ENCODE results near the gene SLC38A2. TPM values are rescaled to one million over a fixed set of nuclear protein-coding genes. Genes with fewer than 3 reads are reported as not detected.
A peak's percentile ranks its signal among the peaks of the same experiment; 100 is the strongest.

Gene SLC38A2
- total RNA-seq, 1 donor from 2014 or later, result 421 TPM

DNA sequence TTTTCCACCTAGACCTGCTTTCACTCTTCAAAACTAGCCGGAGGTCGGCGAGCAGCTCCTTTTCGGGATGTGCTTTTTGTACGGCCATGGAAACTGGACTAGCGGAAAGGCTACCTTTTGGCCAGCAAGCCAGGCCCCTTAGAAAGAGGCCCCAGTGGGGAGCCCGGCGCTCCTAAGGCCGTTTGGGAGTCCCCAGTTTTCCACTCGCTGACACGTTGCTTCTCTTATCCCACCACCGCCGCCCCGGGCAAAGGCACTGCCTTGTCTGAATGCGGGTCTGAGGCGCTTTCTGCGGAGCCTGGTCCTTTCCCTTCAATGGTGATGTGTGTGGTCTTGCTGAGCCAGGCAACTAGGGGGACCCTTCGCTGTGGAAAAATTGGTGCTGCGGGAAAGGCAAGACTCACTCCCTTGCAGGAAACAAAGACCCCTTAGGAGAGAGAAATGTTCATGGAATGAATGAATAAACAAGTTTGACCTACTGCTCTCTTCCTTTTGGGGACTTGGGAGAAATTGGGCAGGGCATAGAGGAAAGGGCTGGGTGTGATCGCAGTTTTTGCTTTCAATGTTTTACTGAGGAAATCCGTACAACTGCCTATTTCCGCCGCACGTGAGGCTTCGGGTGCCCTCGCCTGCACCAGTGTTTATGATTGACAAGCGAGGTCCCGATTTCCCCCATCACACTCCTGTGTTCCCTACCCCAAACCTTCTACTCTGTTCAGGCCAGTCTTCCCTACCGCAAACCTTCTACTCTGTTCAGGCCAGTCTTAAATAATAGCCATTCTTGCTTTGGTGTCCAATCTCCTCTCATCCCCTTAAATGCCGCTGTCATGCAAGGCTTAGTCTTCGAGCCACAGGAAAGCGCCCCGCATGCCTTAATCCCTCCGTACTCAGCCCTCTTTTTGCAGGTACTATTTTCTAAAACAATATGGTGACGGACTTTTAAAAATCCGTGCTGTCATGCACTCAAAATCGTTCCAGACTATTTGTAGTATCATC, 1.0 kb upstream of the SLC38A2 start:
- Histone ChIP-seq H2AFZ (ENCODE audit: low read depth, low read length) (peak overlapping the region; percentile 70), H3K4me1 (ENCODE audit: insufficient read depth, low read length) (peaks cover 21% of the 10 kb centered on the region), H3K27me3 (ENCODE audit: insufficient read depth, low read length) (no peaks in the 10 kb centered on the region), H3K9me3 (ENCODE audit: insufficient read depth, low read depth, low read length) (no peaks in the 10 kb centered on the region), H3K9ac (ENCODE audit: low read length) (peak overlapping the region; percentile 97), H3K27ac (ENCODE audit: low read depth, low read length) (peak overlapping the region; percentile 97), H3K36me3 (ENCODE audit: insufficient read depth, low read length) (peaks cover 25% of the 10 kb centered on the region), H3K79me2 (ENCODE audit: insufficient read depth, low read length) (peaks cover 43% of the 10 kb centered on the region), H4K20me1 (ENCODE audit: insufficient read depth, low read length) (peaks cover 38% of the 10 kb centered on the region), H3K4me3 (ENCODE audit: insufficient read depth, low read depth, low read length) (peak overlapping the region; percentile 96), H3K4me2 (ENCODE audit: low read length) (peak overlapping the region; percentile 99)
- DNase-seq (ENCODE audit: low read depth), result no peak
- Mint-ChIP-seq H3K4me3 (ENCODE audit: unreplicated experiment) (peak overlapping the region; percentile 84), H3K27ac (ENCODE audit: unreplicated experiment) (peak overlapping the region; percentile 97), H3K27me3 (ENCODE audit: low read depth, unreplicated experiment) (no peaks in the 10 kb centered on the region), H3K9me3 (ENCODE audit: unreplicated experiment) (no peaks in the 10 kb centered on the region), H3K36me3 (ENCODE audit: low read depth, unreplicated experiment) (peaks cover 21% of the 10 kb centered on the region), H3K4me1 (ENCODE audit: low read depth, unreplicated experiment) (peaks cover 9% of the 10 kb centered on the region)
- peak; percentile 12 for TF ChIP-seq CTCF (IDR thresholded peaks at IDR 0.05; ENCODE audit: insufficient read depth, low read depth, low read length)
- TF ChIP-seq EZH2 (IDR thresholded peaks at IDR 0.05; ENCODE audit: insufficient read depth, low read length), result no peak
- no peak for FAIRE-seq

DNA sequence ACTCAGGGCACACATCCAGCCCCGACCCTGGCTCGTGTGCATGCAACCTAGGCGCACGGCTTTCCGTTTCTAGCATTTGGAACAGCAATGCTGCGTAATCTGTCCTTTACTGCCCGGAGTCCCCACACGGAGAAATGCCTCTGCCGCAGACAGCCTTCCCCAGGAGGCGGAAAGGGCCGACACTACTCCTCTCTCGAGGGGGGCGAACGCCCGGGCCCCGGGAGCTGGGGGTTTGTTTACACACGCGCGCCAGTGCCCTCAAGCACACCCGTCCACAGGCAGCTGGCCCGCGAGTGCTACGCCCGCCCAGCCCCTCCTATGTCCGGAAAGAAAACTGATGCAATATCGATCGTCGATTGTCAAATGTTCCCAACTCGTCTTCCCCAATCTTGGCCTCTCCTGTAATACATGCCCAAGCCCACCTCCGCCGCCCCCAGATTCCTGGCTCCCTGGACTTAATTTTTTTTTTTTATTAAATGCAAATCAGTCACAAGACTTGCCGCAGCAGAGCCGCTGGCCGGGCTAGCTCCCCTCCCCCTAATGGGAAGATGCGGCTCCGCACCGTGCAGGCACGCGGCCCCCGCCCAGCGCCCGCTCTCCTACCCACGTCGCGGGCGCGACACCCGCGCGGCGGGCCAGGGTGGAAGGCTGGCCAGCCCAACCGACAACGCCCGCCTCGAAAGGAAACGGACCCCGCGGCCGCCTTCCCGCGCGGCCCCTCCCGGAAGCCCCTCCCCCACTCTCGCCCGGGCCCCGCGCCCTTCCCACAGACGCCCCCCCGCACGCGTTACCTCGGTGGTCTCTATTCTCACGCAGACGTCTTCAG, 642 bp downstream of the SLC38A2 start:
- Mint-ChIP-seq H3K4me3 (ENCODE audit: unreplicated experiment) (peak overlapping the region; percentile 99), H3K36me3 (ENCODE audit: low read depth, unreplicated experiment) (peaks cover 26% of the 10 kb centered on the region), H3K27me3 (ENCODE audit: low read depth, unreplicated experiment) (no peaks in the 10 kb centered on the region), H3K9me3 (ENCODE audit: unreplicated experiment) (no peaks in the 10 kb centered on the region), H3K4me1 (ENCODE audit: low read depth, unreplicated experiment) (peaks cover 20% of the 10 kb centered on the region), H3K27ac (ENCODE audit: unreplicated experiment) (peak overlapping the region; percentile 100)
- peaks cover 55% of the 10 kb centered on the region for H4K20me1 ChIP-seq (ENCODE audit: insufficient read depth, low read length)
- peaks cover 36% of the 10 kb centered on the region for H3K4me1 ChIP-seq (ENCODE audit: insufficient read depth, low read length)
- peak overlapping the region; percentile 97 for H3K9ac ChIP-seq (ENCODE audit: low read length)
- DNase-seq (ENCODE audit: low read depth) (no peak), FAIRE-seq (no peak)
- peak overlapping the region; percentile 96 for H3K4me3 ChIP-seq (ENCODE audit: insufficient read depth, low read depth, low read length)
- H2AFZ ChIP-seq (ENCODE audit: low read depth, low read length), result no peak overlapping the region
- H3K4me2 ChIP-seq (ENCODE audit: low read length), result peak overlapping the region; percentile 99
- H3K36me3 ChIP-seq (ENCODE audit: insufficient read depth, low read length), result peaks cover 41% of the 10 kb centered on the region
- no peaks in the 10 kb centered on the region for H3K9me3 ChIP-seq (ENCODE audit: insufficient read depth, low read depth, low read length)
- TF ChIP-seq EZH2 (IDR thresholded peaks at IDR 0.05; ENCODE audit: insufficient read depth, low read length) (no peak), CTCF (IDR thresholded peaks at IDR 0.05; ENCODE audit: insufficient read depth, low read depth, low read length) (no peak)
- peak overlapping the region; percentile 97 for H3K27ac ChIP-seq (ENCODE audit: low read depth, low read length)
- H3K27me3 ChIP-seq (ENCODE audit: insufficient read depth, low read length), result no peaks in the 10 kb centered on the region
- peaks cover 60% of the 10 kb centered on the region for H3K79me2 ChIP-seq (ENCODE audit: insufficient read depth, low read length)
